ENCODE measurements around the gene SLTM. TPM values are rescaled to one million over a fixed set of nuclear protein-coding genes. Genes with fewer than 3 reads are reported as not detected.
"Not testable (repeated sequence)": the region's sequence is repeated elsewhere in the genome, so short reads cannot be mapped to it uniquely, and the experiment has no call there.

Gene SLTM
- polyA plus RNA-seq, 3 donors, result 26.5 to 105 (median 34.3) TPM

- Mint-ChIP-seq H3K9me3 (no peaks in the 10 kb centered on the region), H3K27me3 (ENCODE audit: low read depth in 3 of 3) (peaks cover 0 to 2% (median 0%) of the 10 kb centered on the region in 3 donors), H3K4me1 (peaks cover 6% of the 10 kb centered on the region), H3K36me3 (no peaks in the 10 kb centered on the region), H3K4me3 (no peak overlapping the region), H3K27ac (no peak overlapping the region)
- intact Hi-C loops (cut with micrococcal nuclease), result no loop called here
- Histone ChIP-seq H2AFZ (ENCODE audit: insufficient read depth, low read depth, low read length, poor library complexity, severe bottlenecking) (no peak overlapping the region), H3K4me2 (replicated peaks; ENCODE audit: extremely low read depth, low read length, poor library complexity, severe bottlenecking) (no peak overlapping the region), H3K27me3 (ENCODE audit: control insufficient read depth in 2 of 2, insufficient read depth in 2 of 2, low read length in 2 of 2) (no peaks in the 10 kb centered on the region), H3K4me3 (replicated peaks in 1 of 3; ENCODE audit: low read depth in 2 of 3, low read length in 3 of 3) (no peak overlapping the region), H4K20me1 (ENCODE audit: insufficient read depth, low read length) (no peaks in the 10 kb centered on the region), H3K4me1 (ENCODE audit: control insufficient read depth in 1 of 2, insufficient read depth in 2 of 2, low read length in 2 of 2) (no peaks in the 10 kb centered on the region), H3K27ac (ENCODE audit: low read depth in 1 of 2, low read length in 2 of 2) (no peak overlapping the region), H3K79me2 (ENCODE audit: insufficient read depth, low read length) (no peaks in the 10 kb centered on the region), H3K36me3 (replicated peaks in 1 of 2; ENCODE audit: control insufficient read depth in 1 of 2, insufficient read depth in 2 of 2, low read length in 2 of 2) (no peaks in the 10 kb centered on the region), H3K9me3 (replicated peaks in 1 of 2; ENCODE audit: control insufficient read depth in 1 of 2, insufficient read depth in 1 of 2, low read length in 2 of 2) (no peaks in the 10 kb centered on the region), H3K9ac (ENCODE audit: insufficient read depth, low read length, poor library complexity, severe bottlenecking) (no peak overlapping the region)
- TF ChIP-seq, protein P1, sequence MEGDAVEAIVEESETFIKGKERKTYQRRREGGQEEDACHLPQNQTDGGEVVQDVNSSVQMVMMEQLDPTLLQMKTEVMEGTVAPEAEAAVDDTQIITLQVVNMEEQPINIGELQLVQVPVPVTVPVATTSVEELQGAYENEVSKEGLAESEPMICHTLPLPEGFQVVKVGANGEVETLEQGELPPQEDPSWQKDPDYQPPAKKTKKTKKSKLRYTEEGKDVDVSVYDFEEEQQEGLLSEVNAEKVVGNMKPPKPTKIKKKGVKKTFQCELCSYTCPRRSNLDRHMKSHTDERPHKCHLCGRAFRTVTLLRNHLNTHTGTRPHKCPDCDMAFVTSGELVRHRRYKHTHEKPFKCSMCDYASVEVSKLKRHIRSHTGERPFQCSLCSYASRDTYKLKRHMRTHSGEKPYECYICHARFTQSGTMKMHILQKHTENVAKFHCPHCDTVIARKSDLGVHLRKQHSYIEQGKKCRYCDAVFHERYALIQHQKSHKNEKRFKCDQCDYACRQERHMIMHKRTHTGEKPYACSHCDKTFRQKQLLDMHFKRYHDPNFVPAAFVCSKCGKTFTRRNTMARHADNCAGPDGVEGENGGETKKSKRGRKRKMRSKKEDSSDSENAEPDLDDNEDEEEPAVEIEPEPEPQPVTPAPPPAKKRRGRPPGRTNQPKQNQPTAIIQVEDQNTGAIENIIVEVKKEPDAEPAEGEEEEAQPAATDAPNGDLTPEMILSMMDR (IDR thresholded peaks at IDR 0.05), result no peak
- no CpG with 5 or more reads among the region's 5 CpGs for WGBS (ENCODE audit: insufficient coverage)
- DNase-seq, result no peak
Measured at GRCh38 chr15:58951388-58952007, 18.0 kb upstream of the SLTM start.

- no peak overlapping the region for H3K4me3 ChIP-seq (replicated peaks in 1 of 3; ENCODE audit: low read depth in 2 of 3, low read length in 3 of 3)
- H3K27me3 ChIP-seq (ENCODE audit: control insufficient read depth in 2 of 2, insufficient read depth in 2 of 2, low read length in 2 of 2), result no peaks in the 10 kb centered on the region
- H3K27ac Mint-ChIP-seq, result no peak overlapping the region
- H3K9me3 Mint-ChIP-seq, result no peaks in the 10 kb centered on the region
- no peaks in the 10 kb centered on the region for H3K4me1 Mint-ChIP-seq
- no peak overlapping the region for H3K27ac ChIP-seq (ENCODE audit: low read depth in 1 of 2, low read length in 2 of 2)
- H2AFZ ChIP-seq (ENCODE audit: insufficient read depth, low read depth, low read length, poor library complexity, severe bottlenecking), result no peak overlapping the region
- peaks cover 2% of the 10 kb centered on the region in 3 donors for H3K27me3 Mint-ChIP-seq (ENCODE audit: low read depth in 3 of 3)
- no peaks in the 10 kb centered on the region for H3K36me3 ChIP-seq (replicated peaks in 1 of 2; ENCODE audit: control insufficient read depth in 1 of 2, insufficient read depth in 2 of 2, low read length in 2 of 2)
- no peaks in the 10 kb centered on the region for H3K79me2 ChIP-seq (ENCODE audit: insufficient read depth, low read length)
- H3K36me3 Mint-ChIP-seq, result no peaks in the 10 kb centered on the region
- no peak overlapping the region for H3K4me3 Mint-ChIP-seq
- intact Hi-C loops (cut with micrococcal nuclease), result no loop called here
- H3K9ac ChIP-seq (ENCODE audit: insufficient read depth, low read length, poor library complexity, severe bottlenecking), result no peak overlapping the region
- no peak for DNase-seq
- TF ChIP-seq, protein P1 (IDR thresholded peaks at IDR 0.05), result no peak
- 100% methylated on average over 1 of the region's 3 CpGs for WGBS (ENCODE audit: insufficient coverage)
- H3K9me3 ChIP-seq (replicated peaks in 1 of 2; ENCODE audit: control insufficient read depth in 1 of 2, insufficient read depth in 1 of 2, low read length in 2 of 2), result no peaks in the 10 kb centered on the region
- no peaks in the 10 kb centered on the region for H4K20me1 ChIP-seq (ENCODE audit: insufficient read depth, low read length)
- no peak overlapping the region for H3K4me2 ChIP-seq (replicated peaks; ENCODE audit: extremely low read depth, low read length, poor library complexity, severe bottlenecking)
- H3K4me1 ChIP-seq (ENCODE audit: control insufficient read depth in 1 of 2, insufficient read depth in 2 of 2, low read length in 2 of 2), result no peaks in the 10 kb centered on the region
Measured at GRCh38 chr15:58947179-58947578, 13.7 kb upstream of the SLTM start.

- H3K27me3 Mint-ChIP-seq (ENCODE audit: low read depth in 3 of 3); H3K4me3 Mint-ChIP-seq; H3K9ac ChIP-seq (ENCODE audit: insufficient read depth, low read length, poor library complexity, severe bottlenecking); H3K36me3 ChIP-seq (replicated peaks in 1 of 2; ENCODE audit: control insufficient read depth in 1 of 2, insufficient read depth in 2 of 2, low read length in 2 of 2); H3K9me3 Mint-ChIP-seq; H3K4me2 ChIP-seq (replicated peaks; ENCODE audit: extremely low read depth, low read length, poor library complexity, severe bottlenecking); H3K27me3 ChIP-seq (ENCODE audit: control insufficient read depth in 2 of 2, insufficient read depth in 2 of 2, low read length in 2 of 2); H3K36me3 Mint-ChIP-seq; H3K4me3 ChIP-seq (replicated peaks in 1 of 3; ENCODE audit: low read depth in 2 of 3, low read length in 3 of 3); H3K9me3 ChIP-seq (replicated peaks in 1 of 2; ENCODE audit: control insufficient read depth in 1 of 2, insufficient read depth in 1 of 2, low read length in 2 of 2); DNase-seq: not testable (repeated sequence)
- H3K4me1 ChIP-seq (ENCODE audit: control insufficient read depth in 1 of 2, insufficient read depth in 2 of 2, low read length in 2 of 2), result peaks cover 22 to 30% of the 10 kb centered on the region in 2 donors
- H4K20me1 ChIP-seq (ENCODE audit: insufficient read depth, low read length), result peaks cover 20% of the 10 kb centered on the region
- peak overlapping the region; percentile 50 to 99 (median 98) for H3K27ac Mint-ChIP-seq
- peaks cover 30% of the 10 kb centered on the region for H3K79me2 ChIP-seq (ENCODE audit: insufficient read depth, low read length)
- 98% methylated on average over 7 of the region's 8 CpGs for WGBS (ENCODE audit: insufficient coverage)
- H3K27ac ChIP-seq (ENCODE audit: low read depth in 1 of 2, low read length in 2 of 2), result peak overlapping the region; percentile 30 to 93
- intact Hi-C loops (cut with micrococcal nuclease), result loop anchor here (5.0 to 10.0 kb wide), 2 partner anchors 52 to 180 kb away; partner anchors contain the start of gene RNF111 (in 2 of the 2)
- H2AFZ ChIP-seq (ENCODE audit: insufficient read depth, low read depth, low read length, poor library complexity, severe bottlenecking), result peak overlapping the region; percentile 87
- peaks cover 20% of the 10 kb centered on the region for H3K4me1 Mint-ChIP-seq
Measured at GRCh38 chr15:58934974-58935373, 1.5 kb upstream of the SLTM start.

All from CD14-positive monocyte (primary cell).